Colonic mucosa (tissue), 4 donors: ENCODE data around the gene DEPDC5. TPM values are rescaled to one million over a fixed set of nuclear protein-coding genes. Genes with fewer than 3 reads are reported as not detected.

Experiments used
- DNase-seq: peaks from one replicate; pipeline ENCODE4 v3.0.0-alpha.2; 2020
- H3K27ac ChIP-seq: fragments of 200-600 bp; one replicate; pipeline ENCODE4 v1.8.0; 2021
- H3K27me3 ChIP-seq: fragments of 200-600 bp; one replicate; pipeline ENCODE4 v1.8.0; 2021
- H3K36me3 ChIP-seq: fragments of 200-600 bp; one replicate; pipeline ENCODE4 v1.8.0; 2021
- H3K4me1 ChIP-seq: fragments of 200-600 bp; one replicate; pipeline ENCODE4 v1.8.0; 2021; ENCODE audit warnings: mild to moderate bottlenecking
- H3K4me3 ChIP-seq: fragments of 200-600 bp; one replicate; pipeline ENCODE4 v1.8.0; 2021
- H3K9ac ChIP-seq, 2 donors: one replicate each; pipeline ENCODE4 v1.7.0; 2013; ENCODE audit warnings: control low read depth in 2 of 2, low read depth in 2 of 2, low read length in 2 of 2
- H3K9me3 ChIP-seq: fragments of 200-600 bp; one replicate; pipeline ENCODE4 v1.8.0; 2021
- CTCF ChIP-seq: fragments of 200-600 bp; IDR thresholded peaks from one replicate; pipeline ENCODE4 v1.8.0; 2022; ENCODE audit warnings: antibody characterized with exemption, mild to moderate bottlenecking
- intact Hi-C: fragments of 100-400 bp; cut with DNase I; formaldehyde crosslinking; loops from one replicate; pipeline ENCODE4 v1.14.1; 2022
- total RNA-seq, 2 donors: library from RNA; stranded (reverse); fragmentation: NEBNext Ultra II Directional in 1 of 2; extraction: Animal tissue kit (Norgen Biotek cat#: 25700) in 1 of 2; gene quantifications; one replicate each; pipeline ENCODE4 v1.2.1, GENCODE V29; 2021
- donor health status: healthy.
- donor health status: DM: no; HTN: no; CAD: no.
- donor health status: DM: no; HTN: no; CAD: no.

Gene DEPDC5
- total RNA-seq, 2 donors from 2014 or later = 24.6 to 52.7 TPM

GRCh38 chr22:31895411-31896123 lies 141.7 kb downstream of the DEPDC5 start:
- H3K9me3 ChIP-seq = no peaks in the 10 kb centered on the region
- TF ChIP-seq CTCF = no peak
- intact Hi-C loops = no loop called here
- DNase-seq = no peak
- no peak overlapping the region for H3K9ac ChIP-seq
- no peak overlapping the region for H3K27ac ChIP-seq
- no peaks in the 10 kb centered on the region for H3K36me3 ChIP-seq
- H3K4me3 ChIP-seq = no peak overlapping the region
- H3K27me3 ChIP-seq = no peaks in the 10 kb centered on the region
- H3K4me1 ChIP-seq = no peaks in the 10 kb centered on the region

GRCh38 chr22:31896472-31896871 lies 142.7 kb downstream of the DEPDC5 start:
- Histone ChIP-seq H3K27me3 (no peaks in the 10 kb centered on the region), H3K36me3 (no peaks in the 10 kb centered on the region), H3K27ac (no peak overlapping the region), H3K9me3 (no peaks in the 10 kb centered on the region), H3K4me3 (no peak overlapping the region), H3K4me1 (no peaks in the 10 kb centered on the region), H3K9ac (no peak overlapping the region)
- no peak for TF ChIP-seq CTCF
- no peak for DNase-seq
- intact Hi-C loops = no loop called here

- Histone ChIP-seq H3K9ac (no peak overlapping the region), H3K27me3 (no peaks in the 10 kb centered on the region), H3K9me3 (no peaks in the 10 kb centered on the region), H3K4me3 (no peak overlapping the region), H3K27ac (no peak overlapping the region), H3K4me1 (no peaks in the 10 kb centered on the region), H3K36me3 (no peaks in the 10 kb centered on the region)
- intact Hi-C loops = no loop called here
- no peak for DNase-seq
- TF ChIP-seq CTCF = no peak
Observed at GRCh38 chr22:31897842-31898805, 144.3 kb downstream of the DEPDC5 start.

- no peak overlapping the region for H3K4me3 ChIP-seq
- H3K4me1 ChIP-seq = no peaks in the 10 kb centered on the region
- no peak overlapping the region for H3K27ac ChIP-seq
- TF ChIP-seq CTCF = no peak
- no peak for DNase-seq
- H3K27me3 ChIP-seq = no peaks in the 10 kb centered on the region
- intact Hi-C loops = no loop called here
- H3K36me3 ChIP-seq = no peaks in the 10 kb centered on the region
- no peaks in the 10 kb centered on the region for H3K9me3 ChIP-seq
- H3K9ac ChIP-seq = no peak overlapping the region
Observed at GRCh38 chr22:31898926-31899325, 145.1 kb downstream of the DEPDC5 start.

- no peak overlapping the region for H3K4me3 ChIP-seq
- intact Hi-C loops = no loop called here
Observed at GRCh38 chr22:31899669-31900068, 145.8 kb downstream of the DEPDC5 start.

More at GRCh38 chr22:31899669-31900068, 145.8 kb downstream of the DEPDC5 start:
- no peak for TF ChIP-seq CTCF
- Histone ChIP-seq H3K9me3 (no peaks in the 10 kb centered on the region), H3K27me3 (no peaks in the 10 kb centered on the region), H3K4me1 (no peaks in the 10 kb centered on the region), H3K36me3 (no peaks in the 10 kb centered on the region), H3K9ac (no peak overlapping the region), H3K27ac (no peak overlapping the region)
- no peak for DNase-seq
